DOHH2 (cell line): ENCODE results near the gene PHACTR2.

Experiments used
- H3F3A ChIP-seq: fragments of 200-600 bp; sonication (generic), shearing (Covaris generic); 2 replicates; pipeline ENCODE4 v1.6.0; 2016; ENCODE audit warnings: antibody characterized with exemption, mild to moderate bottlenecking; ENCODE audit not compliant: control insufficient read depth, insufficient read depth
- H3K27ac ChIP-seq: fragments of 200-600 bp; sonication (generic); 2 replicates; pipeline ENCODE4 v1.5.1; 2014; ENCODE audit warnings: low read depth, mild to moderate bottlenecking, low read length, moderate library complexity
- H3K27me3 ChIP-seq: fragments of 200-600 bp; sonication (generic); 2 replicates; pipeline ENCODE4 v1.6.1; 2014; ENCODE audit warnings: mild to moderate bottlenecking, low read length, mixed read lengths; ENCODE audit not compliant: control insufficient read depth
- H3K36me3 ChIP-seq: fragments of 200-600 bp; sonication (generic); 2 replicates; pipeline ENCODE4 v1.6.1; 2014; ENCODE audit warnings: mild to moderate bottlenecking, low read length, moderate library complexity, mixed read lengths; ENCODE audit not compliant: control insufficient read depth
- H3K4me1 ChIP-seq: fragments of 200-600 bp; sonication (generic); 2 replicates; pipeline ENCODE4 v1.6.1; 2014; ENCODE audit warnings: mild to moderate bottlenecking, low read length, mixed read lengths; ENCODE audit not compliant: control insufficient read depth
- H3K4me2 ChIP-seq: fragments of 200-600 bp; sonication (generic); 2 replicates; pipeline ENCODE4 v1.6.0; 2014; ENCODE audit warnings: mild to moderate bottlenecking, low read length, moderate library complexity
- H3K4me3 ChIP-seq: fragments of 200-600 bp; sonication (generic); 2 replicates; pipeline ENCODE4 v1.5.1; 2014; ENCODE audit warnings: mild to moderate bottlenecking, low read length, mixed read lengths
- H3K79me2 ChIP-seq: fragments of 200-600 bp; sonication (generic); 2 replicates; pipeline ENCODE4 v1.6.1; 2014; ENCODE audit warnings: mild to moderate bottlenecking, low read length, mixed read lengths; ENCODE audit not compliant: control insufficient read depth
- H3K9me2 ChIP-seq: fragments of 200-600 bp; sonication (generic); replicated peaks from 2 replicates; pipeline ENCODE4 v1.6.1; 2014; ENCODE audit warnings: mild to moderate bottlenecking, low read length, mixed read lengths; ENCODE audit not compliant: control insufficient read depth
- H3K9me3 ChIP-seq: fragments of 200-600 bp; sonication (generic); 2 replicates; pipeline ENCODE4 v1.6.1; 2014; ENCODE audit warnings: antibody characterized with exemption, low read length, mixed read lengths; ENCODE audit not compliant: control insufficient read depth, insufficient read depth
- H4K20me1 ChIP-seq: fragments of 200-600 bp; sonication (generic); 2 replicates; pipeline ENCODE4 v1.6.0; 2014; ENCODE audit warnings: low read depth, mild to moderate bottlenecking, antibody characterized with exemption, low read length, moderate library complexity; ENCODE audit not compliant: control insufficient read depth, insufficient read depth
- CTCF ChIP-seq: fragments of 200-600 bp; sonication (generic); IDR thresholded peaks from one replicate; pipeline ENCODE4 v1.5.1; 2014; ENCODE audit warnings: antibody characterized with exemption, mild to moderate bottlenecking, low read depth, low read length; ENCODE audit not compliant: poor library complexity, severe bottlenecking
- EZH2phosphoT487 ChIP-seq: fragments of 200-600 bp; sonication (generic); IDR thresholded peaks from 2 replicates; pipeline ENCODE4 v1.6.1; 2017; ENCODE audit warnings: borderline replicate concordance, mild to moderate bottlenecking, antibody characterized with exemption, low read length, moderate library complexity, mixed read lengths

The PHACTR2 gene

GRCh38 chr6:143698759-143699429, 21.1 kb downstream of the PHACTR2 start:
- no peaks in the 10 kb centered on the region for H3K79me2 ChIP-seq
- no peak overlapping the region for H3K4me2 ChIP-seq
- no peaks in the 10 kb centered on the region for H3K36me3 ChIP-seq
- H3K27ac ChIP-seq, result no peak overlapping the region
- H3K27me3 ChIP-seq, result no peaks in the 10 kb centered on the region
- no peaks in the 10 kb centered on the region for H3K9me2 ChIP-seq
- H3K4me1 ChIP-seq, result no peaks in the 10 kb centered on the region
- H4K20me1 ChIP-seq, result no peaks in the 10 kb centered on the region
- H3K4me3 ChIP-seq, result no peak overlapping the region
- H3F3A ChIP-seq, result no peaks in the 10 kb centered on the region
- no peaks in the 10 kb centered on the region for H3K9me3 ChIP-seq
- TF ChIP-seq CTCF, result no peak
- no peak for TF ChIP-seq EZH2phosphoT487

- H3K9me2 ChIP-seq, result no peaks in the 10 kb centered on the region
- H4K20me1 ChIP-seq, result no peaks in the 10 kb centered on the region
- no peaks in the 10 kb centered on the region for H3K4me1 ChIP-seq
- no peaks in the 10 kb centered on the region for H3F3A ChIP-seq
- no peak overlapping the region for H3K27ac ChIP-seq
- TF ChIP-seq EZH2phosphoT487, result no peak
- no peak for TF ChIP-seq CTCF
- no peaks in the 10 kb centered on the region for H3K36me3 ChIP-seq
- H3K79me2 ChIP-seq, result no peaks in the 10 kb centered on the region
- H3K4me2 ChIP-seq, result no peak overlapping the region
- no peaks in the 10 kb centered on the region for H3K9me3 ChIP-seq
- H3K4me3 ChIP-seq, result no peak overlapping the region
- H3K27me3 ChIP-seq, result no peaks in the 10 kb centered on the region
Measured at GRCh38 chr6:143699430-143699825, 21.7 kb downstream of the PHACTR2 start.

- no peak for TF ChIP-seq CTCF
- TF ChIP-seq EZH2phosphoT487, result no peak
- Histone ChIP-seq H3K27ac (no peak overlapping the region), H4K20me1 (no peaks in the 10 kb centered on the region)
Measured at GRCh38 chr6:143700684-143701348, 23.1 kb downstream of the PHACTR2 start.

More at GRCh38 chr6:143700684-143701348, 23.1 kb downstream of the PHACTR2 start:
- H3K79me2 ChIP-seq, result no peaks in the 10 kb centered on the region
- no peaks in the 10 kb centered on the region for H3F3A ChIP-seq
- no peak overlapping the region for H3K4me3 ChIP-seq
- H3K36me3 ChIP-seq, result no peaks in the 10 kb centered on the region
- no peaks in the 10 kb centered on the region for H3K9me2 ChIP-seq
- H3K4me2 ChIP-seq, result no peak overlapping the region
- no peaks in the 10 kb centered on the region for H3K4me1 ChIP-seq
- no peaks in the 10 kb centered on the region for H3K9me3 ChIP-seq
- no peaks in the 10 kb centered on the region for H3K27me3 ChIP-seq
